AG20443 (cell line): ENCODE results near the gene B4GALT7.
A peak's percentile ranks its signal among the peaks of the same experiment; 100 is the strongest.
"Not testable (repeated sequence)": the region's sequence is repeated elsewhere in the genome, so short reads cannot be mapped to it uniquely, and the experiment has no call there.

Source experiments
- DNase-seq: peaks from one replicate; pipeline ENCODE4 v3.0.0; 2012; ENCODE audit warnings: low spot score, mixed read lengths

The B4GALT7 gene

DNA sequence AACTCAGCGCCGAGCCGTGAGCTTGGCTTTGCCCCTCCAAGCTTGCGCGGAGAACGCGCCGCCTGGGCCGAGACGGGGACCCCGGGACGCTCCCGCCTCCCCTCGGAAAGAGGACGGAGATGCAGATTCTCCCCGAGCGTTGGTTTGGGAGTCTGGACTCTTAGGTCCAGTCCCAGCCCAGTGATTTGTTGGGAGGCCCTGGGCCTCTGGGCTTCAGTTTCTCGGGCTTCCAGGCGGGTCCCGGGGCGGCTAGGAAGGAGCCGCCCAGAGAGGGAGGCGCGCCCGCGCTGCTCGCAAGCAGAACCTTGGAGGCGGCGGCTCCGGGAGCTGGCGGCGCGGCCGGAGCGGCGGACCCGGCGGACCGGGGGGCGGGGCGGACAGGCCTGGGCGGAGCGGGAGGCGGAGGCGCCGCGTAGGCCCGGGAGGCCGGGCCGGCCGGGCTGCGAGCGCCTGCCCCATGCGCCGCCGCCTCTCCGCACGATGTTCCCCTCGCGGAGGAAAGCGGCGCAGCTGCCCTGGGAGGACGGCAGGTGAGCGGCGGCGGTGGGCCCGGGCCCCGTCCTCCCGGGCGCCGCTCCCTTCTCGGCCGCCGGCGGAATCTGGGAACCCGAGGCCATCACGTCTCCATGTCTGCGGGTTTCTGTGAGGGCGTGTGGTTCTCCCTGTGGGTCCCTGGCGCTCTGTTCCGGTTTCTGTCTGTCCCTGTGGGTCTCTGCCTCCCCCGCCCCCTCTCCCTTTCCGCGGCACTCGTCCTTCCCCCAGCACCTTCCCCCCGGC, at the start of gene B4GALT7:
TSS of gene B4GALT7 (plus strand) at position 402 of the 777 bp plus-strand sequence. CDS start at position 481, 79 bp downstream.
- peak; percentile 97 for DNase-seq

DNA sequence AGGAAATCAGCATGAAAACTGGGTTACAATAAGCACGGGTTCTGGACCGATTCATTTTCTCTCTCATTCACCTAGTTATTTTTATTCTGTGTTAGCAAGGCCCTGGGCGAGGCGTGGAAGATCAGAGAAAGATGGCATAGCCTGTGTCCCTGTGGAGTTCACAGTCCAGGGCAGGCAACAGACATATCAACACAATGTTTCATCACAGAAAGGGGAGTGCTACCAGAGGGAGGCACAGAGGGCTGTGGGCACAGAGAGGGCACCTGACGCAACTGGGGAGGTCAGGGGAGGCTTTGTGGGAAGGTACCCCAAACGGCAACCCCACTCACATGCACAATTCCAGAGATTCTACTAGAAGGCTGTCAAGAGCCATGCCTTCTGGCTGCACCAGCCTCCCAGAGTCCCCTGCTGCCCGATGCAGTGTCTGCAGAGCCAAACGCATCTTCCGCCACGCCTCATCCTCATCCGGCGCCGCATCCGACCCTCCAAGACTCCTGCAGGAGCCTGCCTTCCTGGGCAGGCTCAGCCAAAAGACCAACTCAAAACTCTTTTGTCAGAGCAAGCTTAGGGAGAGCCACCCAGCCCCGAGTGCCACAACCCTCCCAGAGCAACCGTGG, 47.0 kb upstream of the B4GALT7 start:
- DNase-seq, result peak; percentile 60

DNA sequence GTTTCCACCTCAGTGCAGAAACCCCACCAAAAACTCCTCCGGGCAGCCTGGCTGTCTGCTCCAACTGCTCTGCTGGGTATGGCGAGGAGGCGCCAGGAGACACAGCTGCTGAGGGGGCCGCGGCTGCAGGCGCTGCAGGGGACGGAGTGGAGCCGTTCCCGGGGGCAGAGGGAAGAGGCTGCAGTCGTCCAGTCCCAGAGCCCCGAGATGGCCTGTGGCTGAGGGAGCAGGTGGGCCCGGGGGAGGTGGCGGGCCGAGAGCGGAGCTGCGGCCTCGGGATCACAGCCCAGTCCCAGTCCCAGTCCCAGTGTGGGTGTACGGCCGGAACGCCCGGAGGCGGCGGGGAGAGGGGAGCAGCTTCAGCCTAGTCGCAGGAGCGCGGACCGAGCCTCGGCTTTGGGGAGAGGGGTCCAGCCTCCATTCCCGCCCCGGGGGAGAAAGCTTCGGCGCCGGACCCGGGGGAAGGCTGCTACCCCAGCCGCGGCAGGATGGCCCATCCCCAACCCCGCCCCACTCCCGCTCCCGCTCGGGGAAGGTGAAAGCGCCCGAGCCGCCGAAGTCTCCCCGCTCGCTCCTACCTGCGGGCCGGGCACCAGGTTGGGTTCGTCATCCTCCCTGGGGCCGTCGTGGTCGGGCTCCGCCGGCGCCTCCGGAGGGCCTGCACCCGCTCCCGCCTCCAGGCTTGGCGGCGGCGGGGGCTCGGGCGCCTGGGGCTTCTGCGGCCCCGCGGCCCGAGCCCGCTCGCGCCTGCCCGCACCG, 46.1 kb upstream of the B4GALT7 start:
- DNase-seq, result peak; percentile 59

DNA sequence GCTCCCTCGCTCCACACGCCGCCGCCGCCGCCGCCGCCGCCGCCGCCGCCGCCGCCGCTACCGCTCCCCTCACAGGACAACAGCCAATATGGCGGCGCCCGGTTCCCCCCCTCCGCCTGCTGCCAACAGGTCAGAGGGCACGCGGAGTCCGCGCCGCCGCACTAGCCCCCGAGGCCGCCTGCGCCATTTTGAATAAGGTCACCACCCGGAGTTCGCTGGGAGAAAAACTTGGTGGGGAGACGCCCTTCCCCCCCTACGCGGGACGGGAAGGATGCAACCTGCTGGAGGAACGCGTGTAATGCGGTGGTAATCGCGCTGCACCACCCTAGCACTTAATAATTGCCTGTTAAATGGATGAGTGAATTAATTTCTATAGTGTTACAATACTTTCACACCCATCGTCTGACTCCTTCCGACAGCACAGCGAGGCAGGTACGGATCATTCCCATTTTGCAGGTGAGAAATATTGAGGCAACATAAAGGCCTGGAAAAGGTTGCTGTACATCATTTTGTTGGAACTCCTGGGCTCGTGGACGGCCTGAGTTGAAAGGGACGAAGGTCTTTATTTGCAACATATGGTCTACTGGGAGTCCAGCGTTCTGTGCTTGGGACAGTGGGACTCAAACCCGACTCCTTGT, 45.3 kb upstream of the B4GALT7 start, which contains the start of gene FAM193B:
TSS of gene FAM193B (minus strand) at position 90 of the 638 bp plus-strand sequence. CDS start 105 bp downstream, outside the sequence.
- DNase-seq, result peak; percentile 99

GRCh38 chr5:177555228-177555627, 44.7 kb upstream of the B4GALT7 start:
- no peak for DNase-seq

- no peak for DNase-seq
Observed at GRCh38 chr5:177555665-177556064, 44.3 kb upstream of the B4GALT7 start.

DNA sequence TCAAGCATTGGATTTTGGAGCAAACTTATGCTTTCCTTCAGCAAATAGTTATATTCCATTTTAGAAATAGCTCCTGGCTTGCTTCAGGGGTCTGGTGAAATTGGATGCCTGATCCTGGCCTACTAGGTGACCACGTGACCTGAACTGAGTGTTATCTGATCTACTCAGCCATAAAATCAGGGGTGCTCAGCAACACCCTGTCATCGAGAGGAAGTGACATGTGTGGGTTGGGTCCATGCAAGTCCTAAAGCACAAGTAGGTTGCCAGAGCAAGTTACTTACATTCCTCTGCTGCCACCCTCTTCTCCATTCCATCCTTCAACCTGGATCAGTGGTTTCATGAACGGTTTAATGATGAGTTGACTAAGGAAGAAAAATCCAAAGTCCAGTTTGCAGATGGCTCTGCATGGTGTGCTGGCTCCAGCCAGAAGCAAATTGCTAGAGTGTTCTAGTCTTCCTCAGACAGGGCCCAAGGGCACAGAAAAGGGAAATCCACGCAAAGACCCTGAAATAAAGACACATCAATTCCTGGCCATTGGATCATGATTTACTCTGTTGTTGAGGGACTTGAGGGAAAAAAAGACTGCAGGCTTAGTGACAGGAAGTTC, 42.8 kb upstream of the B4GALT7 start:
- no peak for DNase-seq

DNA sequence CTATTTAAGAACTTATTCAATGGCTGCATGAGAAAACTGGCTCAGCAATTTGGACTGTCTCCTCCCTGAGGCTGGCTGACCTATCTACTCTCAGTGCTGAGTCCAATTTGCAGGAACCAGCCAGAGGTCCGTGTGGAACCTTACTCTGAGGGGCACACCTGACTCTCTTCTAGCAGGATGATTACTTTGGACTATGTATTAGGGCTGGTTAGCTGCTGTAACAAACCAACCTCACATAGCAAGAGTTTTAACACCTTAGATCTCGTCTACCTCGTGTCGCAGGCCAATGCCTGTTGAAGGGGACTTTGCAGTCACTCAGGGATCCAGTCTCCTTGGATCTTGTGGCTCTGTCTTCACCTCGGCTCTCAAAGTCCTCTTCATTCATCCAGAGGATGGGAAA, 42.1 kb upstream of the B4GALT7 start:
- no peak for DNase-seq

DNA sequence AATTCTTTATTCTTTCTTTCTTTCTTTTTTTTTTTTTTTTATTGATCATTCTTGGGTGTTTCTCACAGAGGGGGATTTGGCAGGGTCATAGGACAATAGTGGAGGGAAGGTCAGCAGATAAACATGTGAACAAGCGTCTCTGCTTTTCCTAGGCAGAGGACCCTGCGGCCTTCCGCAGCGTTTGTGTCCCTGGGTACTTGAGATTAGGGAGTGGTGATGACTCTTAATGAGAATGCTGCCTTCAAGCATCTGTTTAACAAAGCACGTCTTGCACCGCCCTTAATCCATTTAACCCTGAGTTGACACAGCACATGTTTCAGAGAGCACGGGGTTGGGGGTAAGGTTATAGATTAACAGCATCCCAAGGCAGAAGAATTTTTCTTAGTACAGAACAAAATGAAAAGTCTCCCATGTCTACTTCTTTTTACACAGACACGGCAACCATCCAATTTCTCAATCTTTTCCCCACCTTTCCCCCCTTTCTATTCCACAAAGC, 40.4 kb upstream of the B4GALT7 start:
- not testable (repeated sequence) for DNase-seq

DNA sequence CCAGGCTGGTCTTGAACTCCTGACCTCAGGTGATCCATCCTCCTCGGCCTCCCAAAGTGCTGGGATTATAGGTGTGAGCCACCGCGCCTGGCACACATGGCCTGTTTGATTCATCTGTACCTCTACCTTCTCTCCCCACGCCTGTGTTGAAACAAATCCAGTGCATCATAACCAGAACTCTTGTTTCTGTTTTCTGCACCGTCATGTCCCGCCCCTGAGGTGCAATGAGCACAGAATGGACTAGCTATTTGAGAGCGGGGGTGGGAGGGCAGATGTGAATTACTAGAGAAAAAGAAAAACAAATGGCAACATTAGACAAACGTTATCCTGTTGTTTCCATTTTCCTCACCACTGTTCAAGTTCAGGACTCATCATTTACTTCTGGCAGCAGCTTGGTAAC, 34.9 kb upstream of the B4GALT7 start:
- DNase-seq, result no peak

DNA sequence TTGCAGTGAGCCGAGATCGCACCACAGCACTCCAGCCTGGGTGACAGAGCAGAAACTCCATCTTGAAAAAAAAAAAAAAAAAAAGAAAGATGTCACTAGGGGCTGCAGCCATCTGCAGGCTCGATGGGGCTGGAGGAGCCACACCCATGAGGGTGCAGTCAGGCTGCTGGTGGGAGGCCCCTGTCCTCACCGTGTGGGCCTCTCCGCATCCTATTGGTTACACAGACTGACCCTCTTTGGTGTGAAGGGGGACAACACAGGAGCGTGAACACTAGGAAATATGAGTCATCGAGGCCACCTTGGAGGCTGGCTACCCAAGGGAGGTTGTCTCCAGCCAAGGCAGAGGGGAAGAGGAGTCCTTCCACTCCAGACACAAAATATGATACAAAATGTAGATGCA, 31.6 kb upstream of the B4GALT7 start:
- no peak for DNase-seq

GRCh38 chr5:177569894-177570293, 30.0 kb upstream of the B4GALT7 start:
- no peak for DNase-seq

DNA sequence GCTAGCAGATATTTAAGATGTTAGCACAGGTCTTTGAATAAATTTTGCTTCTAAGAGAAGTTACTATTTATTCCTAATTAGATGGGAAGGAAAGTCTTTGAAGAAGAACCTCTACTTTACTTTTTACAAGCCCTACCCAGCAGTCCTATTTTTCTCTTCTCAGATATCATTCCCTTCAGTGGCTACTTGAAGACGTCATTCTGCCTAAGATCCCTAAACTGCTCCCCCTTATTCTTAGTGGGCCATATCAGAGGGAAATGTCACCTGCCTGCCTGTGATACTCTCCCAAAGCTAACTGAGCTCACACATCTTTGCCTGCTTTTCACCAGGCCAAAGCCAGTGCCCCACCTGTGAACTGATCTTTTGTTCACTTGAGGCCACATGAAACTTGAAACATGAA, 24.4 kb upstream of the B4GALT7 start:
- no peak for DNase-seq

DNA sequence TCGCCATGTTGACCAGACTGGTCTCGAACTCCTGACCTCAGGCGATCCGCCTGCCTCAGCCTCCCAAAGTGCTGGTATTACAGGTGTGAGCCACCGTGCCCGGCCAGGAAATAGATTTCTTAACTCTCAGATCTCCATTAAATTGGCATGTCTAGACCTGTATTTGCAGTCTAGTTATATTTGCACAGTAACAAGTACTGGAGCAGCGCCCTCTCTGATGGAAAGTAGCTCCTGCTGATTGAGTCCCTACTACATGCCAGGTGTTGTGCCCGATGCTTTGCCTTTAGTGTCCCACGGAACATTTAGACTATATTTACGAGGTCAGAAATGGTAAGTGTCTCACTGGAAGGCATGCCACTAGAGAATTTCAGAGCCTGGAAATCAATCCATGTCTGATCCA, 23.8 kb upstream of the B4GALT7 start:
- no peak for DNase-seq

- DNase-seq, result no peak
Observed at GRCh38 chr5:177578316-177578715, 21.6 kb upstream of the B4GALT7 start.

DNA sequence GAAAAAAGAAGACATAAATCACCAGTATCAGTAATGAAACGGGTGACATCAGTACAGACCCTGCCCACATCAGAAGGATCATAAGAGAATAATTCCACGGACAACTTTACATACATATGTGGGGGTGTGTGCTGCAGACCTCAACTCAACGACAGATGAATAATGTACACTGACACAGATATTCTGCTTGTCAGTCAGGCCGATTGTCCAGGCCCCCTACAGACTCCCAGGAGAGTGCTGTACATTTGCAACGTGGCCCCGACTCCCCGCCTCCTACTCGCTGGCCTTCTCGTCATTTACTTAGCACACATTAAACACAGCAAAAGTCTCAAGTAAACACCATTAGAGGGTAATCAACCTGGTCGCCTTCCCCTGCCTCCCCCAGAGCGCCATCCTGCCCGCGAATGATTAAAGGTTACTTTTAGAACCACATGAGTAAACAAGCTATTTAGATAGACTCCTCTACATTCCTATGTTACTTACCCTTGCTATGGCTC, 11.5 kb upstream of the B4GALT7 start:
- no peak for DNase-seq

DNA sequence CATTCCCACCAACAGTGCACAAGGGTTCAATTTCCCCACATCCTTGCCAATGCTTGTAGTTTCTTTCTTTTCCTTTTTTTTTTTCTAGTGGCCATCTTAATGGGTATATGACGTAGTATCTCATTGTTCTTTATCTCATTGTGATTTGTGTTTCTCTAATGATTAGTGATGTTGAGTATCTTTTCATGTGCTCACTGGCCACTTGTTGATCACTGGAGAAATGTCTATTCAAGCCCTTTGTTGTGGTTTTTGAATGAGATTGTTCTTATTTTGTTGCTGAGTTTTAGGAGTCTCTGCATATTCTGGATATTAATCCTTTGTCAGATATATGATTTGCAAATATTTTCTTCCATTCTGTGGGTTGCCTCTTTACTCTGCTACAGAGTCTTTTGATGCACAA, 9.5 kb upstream of the B4GALT7 start:
- no peak for DNase-seq

DNA sequence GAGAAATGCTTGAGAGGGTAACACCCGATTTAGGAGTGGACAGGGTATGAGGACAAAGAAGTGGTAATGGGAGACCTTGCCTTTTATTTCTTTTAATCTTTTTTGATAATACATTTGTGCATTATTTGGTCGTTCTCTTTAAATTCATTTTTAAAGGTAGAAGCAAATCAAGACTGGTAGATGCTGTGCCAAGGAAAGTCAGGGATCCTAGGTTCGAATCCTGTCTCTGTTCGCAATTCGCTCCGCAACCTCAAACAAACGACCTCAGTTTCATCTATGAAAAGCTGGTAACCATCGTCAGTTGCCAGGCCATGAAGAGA, 8.3 kb upstream of the B4GALT7 start:
- DNase-seq, result no peak

DNA sequence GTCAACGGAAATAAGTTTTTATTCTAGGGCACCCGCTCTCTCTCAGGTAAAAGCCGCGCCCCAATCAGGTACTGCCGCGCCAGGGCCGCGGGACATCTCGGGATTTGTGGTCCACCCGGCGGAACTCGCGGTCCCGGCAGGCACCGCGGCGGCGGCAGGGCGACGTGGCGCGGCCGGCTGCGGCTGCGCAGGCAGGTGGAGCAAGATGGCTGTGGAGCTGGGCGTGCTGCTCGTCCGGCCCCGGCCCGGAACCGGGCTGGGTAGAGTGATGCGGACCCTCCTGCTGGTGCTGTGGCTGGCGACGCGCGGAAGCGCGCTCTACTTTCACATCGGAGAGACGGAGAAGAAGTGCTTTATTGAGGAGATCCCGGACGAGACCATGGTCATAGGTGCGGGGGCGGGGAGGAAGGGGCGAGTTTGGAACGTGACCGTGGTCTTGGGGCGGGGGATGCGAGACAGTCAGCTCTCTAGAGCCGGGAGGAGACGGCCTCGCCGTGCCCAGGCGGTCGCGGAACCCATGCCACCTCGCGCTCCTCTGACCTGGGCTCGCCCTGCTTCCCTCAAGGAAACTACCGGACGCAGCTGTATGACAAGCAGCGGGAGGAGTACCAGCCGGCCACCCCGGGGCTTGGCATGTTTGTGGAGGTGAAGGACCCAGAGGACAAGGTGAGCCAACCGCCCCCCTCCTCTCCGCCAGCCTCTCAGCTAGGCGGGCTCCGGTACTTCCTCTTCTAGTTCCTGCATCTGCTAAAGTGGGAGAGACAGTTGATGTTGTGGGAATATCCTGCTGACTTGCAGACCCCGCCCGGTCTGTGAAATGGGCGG, 7.7 kb upstream of the B4GALT7 start, which contains the start of gene TMED9:
TSS of gene TMED9 (plus strand) at position 194 of the 825 bp plus-strand sequence. CDS start at position 206, 12 bp downstream.
- peak; percentile 97 for DNase-seq

DNA sequence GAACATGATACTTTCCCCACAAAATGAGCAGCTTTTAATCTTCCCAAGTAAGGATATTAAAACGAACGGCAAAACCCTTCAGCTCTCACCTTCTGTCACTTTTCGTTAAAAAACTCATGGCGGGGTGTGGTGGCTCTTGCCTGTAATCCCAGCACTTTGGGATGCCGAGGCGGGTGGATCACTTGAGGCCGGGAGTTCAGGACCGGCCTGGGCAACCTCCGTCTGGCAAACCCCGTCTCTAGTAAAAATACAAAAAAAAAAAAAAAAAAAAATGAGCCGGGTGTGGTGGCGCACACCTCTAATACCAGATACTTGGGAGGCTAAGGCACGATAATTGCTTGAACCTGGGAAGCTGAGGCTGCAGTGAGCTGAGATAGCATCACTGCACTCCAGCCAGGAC, 7.0 kb upstream of the B4GALT7 start:
- no peak for DNase-seq

GRCh38 chr5:177593511-177593910, 6.4 kb upstream of the B4GALT7 start:
- no peak for DNase-seq
